ENCODE data around the gene REN.
A peak's percentile ranks its signal among the peaks of the same experiment; 100 is the strongest.

REN gene

DNA sequence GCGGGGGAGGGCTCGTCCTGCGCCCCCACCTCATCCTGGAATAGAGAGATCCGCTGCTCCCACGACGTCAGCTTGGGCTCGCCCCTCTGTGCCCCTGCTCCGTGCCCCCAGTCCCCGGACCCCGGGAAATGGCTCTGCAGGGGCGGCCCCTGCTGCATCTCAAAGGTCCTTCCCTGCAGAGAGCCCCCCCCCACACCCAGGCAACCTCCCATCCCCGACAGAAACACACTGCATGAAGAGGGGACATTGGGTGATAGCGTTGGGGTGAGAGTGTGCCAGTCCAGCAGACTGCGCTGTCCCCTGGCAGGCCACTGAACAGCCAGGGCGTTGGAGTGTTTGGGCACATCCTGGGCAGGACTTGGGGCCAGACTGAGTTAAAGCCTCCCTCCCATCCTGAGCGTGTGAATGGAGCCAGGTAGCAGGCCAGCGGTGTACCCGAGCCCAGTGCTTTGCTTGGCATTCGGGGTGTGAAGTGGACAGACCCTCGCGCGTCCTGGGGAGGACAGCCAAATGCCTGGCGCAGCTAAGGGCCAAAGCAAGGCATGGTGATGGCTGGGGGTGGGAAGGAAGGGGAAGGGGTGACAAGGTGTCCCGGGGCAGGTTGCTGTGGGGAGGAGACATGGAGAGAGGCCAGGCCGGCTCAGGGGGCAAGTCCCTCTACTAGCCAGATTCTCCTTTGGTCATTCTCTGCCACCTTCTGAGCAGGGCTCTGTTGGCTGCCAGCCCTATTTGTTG is 13.7 kb downstream of the REN start:
- no peak for DNase-seq

DNA sequence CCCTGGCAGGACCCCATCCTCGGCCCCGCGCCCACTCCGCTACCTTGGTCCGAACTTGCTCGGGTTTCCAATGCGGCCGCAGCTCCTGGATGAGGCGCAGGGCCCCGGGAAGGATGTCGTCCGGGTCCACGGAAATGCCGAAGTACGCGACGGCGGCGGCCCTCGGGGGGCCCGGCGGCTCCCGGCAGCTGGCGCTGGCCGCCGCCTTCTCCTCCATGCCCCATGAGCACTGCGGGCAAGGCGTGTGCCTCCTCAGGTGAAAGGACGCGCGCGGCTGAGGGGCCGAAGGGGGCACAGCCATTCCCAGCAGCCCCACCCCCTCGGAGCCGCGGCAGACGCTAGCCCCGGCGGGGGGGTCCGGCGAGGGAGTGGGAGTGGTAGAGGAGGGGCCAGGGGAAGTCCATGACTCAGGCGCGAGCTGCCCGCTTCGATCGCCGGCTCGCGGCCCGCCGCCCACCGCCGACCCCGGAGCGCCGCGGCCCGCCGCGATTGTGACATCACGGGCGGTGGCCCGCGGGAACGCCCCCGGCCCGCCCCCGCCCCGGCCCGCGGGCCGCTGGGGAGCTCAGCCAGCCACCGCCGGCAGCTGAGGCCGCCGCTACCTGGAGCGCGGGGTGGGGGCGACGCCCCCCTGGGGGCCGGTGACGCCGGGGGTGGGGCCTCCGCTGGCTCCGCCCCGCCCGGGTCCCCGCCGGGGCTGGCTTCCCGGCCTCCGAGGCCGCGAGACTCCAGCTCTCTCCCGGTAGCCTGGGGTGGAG is 14.4 kb downstream of the REN start, which contains the start of gene ETNK2:
Gene ETNK2, minus strand, starts transcription at position 493 of the 758 bp plus-strand sequence. Its CDS starts 192 bp downstream, at position 301.
- DNase-seq: peak; percentile 56

DNA sequence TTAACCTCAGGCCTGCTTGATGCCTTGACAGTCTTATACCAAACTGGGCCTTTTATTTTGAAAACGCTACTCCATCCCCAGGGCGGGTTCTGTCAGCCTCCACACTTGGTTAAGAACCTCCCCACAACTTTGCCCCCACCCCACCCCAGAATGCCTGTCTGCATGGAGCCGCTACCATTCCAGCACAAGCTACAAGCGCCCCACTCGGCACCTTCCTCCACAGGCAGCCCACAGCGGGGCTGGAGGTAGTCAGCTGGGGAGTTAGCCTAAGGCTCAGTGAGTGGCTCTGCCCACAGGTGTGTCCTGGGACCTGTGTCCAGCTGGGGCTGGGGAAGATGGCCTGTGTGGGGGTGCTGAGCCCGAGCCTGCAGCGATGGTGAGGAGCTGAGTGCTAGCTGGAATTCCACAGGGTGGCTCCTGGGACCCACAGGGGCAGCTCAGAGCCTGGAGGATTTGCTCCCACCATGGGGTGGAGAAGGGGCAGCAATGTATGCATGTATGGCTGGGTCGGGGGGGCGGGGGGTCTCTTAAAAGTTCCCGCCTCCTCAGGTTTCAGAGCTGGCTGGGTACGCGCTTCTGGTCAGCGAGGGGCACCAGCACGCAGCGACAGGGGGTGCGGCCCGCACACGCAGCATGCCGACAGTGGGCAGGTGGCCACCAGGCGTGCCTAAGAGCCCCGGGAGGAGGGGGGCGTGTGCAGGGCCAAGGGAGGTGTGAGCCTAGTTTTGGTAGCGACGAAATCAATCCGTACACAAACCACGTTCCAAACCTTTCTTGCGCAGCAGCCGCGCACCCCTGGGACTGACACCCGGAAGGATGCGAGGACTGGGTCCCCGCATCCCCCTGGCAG is 15.2 kb downstream of the REN start:
- DNase-seq: peak; percentile 17

DNA sequence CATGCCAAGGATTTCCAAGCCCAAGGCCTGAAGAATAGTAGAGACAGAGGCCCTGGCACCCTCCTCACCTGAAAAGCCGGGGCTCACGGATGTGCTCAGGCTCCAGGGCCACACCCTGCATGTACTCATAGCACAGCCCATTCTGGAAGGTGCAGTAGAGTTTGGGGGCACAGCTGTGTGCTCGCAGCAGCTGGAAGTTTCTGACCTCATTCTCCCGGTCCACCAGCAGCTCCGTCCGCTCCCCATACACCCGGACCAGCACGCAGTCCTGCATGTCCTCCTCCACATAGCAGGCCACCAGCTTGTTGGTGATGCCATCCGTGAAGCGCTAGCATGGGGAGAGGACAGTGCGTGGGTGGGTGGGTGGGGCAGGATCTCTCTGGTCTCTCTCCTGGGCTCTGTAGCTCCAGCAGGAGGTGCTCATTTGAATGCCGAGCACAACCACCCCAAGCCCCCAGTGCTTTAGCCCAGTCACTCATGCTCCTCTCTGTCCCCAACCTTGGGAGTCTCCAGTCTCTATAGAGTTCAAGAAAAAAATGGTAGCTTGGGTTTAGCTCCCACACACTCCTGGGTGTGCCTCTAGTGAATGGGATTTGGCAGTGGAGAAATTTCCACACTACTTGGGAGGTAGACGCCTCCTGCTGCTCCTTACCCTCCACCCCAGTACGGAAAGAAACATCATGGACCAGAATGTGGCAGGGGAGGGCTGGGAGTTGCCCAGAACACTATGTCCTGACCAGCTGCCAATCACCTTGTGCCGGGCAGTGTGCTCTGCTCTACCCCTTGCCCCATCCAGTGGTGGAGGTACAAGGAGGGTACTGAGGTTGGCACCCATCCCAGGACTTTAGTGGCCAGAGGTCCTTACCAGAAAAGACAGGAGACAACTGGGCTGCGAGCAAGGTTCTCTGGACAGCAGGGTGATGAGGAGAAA is 16.2 kb downstream of the REN start:
- DNase-seq: no peak

DNA sequence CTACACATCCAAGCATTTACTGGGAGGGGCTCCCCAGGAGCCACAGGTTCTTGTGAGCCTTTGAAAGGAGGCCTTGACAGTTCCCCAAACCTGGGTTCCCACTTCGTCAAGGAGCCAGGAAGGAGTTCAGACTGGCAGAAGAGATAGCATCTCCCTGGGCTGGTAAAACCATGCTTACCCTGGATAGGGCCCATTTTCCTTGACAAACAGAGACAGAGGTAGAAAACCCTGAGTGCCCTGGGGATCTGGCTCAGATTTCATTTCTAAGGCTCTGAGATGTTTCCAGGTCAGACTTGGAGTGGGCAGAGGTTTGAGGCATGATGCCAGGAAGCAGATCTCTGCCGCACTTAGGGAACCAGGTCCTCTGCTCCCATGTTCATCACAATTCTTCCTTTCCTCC is 17.0 kb downstream of the REN start:
- no peak for DNase-seq

DNA sequence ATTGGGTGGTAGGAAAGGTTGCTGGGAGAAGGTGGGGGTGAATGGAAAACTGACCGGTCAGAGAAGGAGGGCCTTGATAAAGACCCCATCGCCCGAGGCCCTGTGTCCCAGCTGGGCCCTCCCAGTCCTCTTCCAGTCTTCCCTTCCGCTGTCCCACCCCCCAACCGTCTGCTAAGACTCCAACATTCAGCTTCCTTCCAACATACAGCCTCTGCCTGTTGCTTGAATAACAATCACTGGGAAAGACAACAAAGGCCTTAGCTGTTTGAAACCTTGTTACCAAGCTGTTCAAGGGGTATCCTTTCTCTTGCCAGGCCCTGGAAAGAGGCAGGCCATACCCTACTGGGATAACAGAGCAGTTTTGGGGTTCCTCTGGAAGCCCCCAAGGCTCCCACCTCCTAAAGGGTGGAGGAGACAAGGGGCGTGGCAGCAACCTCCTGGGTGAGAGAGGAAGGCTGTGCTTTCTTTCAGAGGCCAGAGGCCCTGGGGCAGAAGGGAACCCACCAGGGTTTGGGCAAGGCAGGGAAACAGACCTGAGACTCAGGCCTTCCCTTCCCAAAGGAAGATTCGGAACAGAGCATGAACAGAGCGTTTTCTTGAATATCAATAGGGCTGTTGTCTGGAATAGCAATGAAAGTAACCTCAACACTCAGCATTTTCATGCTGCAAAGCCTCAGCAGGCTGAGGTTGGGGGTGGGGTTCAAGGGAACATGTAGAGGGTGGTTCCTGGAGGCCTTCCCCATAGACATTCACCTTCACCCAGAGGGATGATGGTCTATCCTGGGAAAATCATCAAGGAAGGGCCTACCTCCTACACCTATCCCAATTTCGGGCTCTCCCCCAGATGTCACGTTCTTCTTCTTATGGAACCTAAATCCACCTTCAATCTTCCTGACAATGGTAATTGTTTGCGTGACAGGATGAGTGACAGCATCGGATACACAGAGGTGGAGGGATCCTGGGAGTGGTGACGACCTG is 18.4 kb downstream of the REN start:
- no peak for DNase-seq

DNA sequence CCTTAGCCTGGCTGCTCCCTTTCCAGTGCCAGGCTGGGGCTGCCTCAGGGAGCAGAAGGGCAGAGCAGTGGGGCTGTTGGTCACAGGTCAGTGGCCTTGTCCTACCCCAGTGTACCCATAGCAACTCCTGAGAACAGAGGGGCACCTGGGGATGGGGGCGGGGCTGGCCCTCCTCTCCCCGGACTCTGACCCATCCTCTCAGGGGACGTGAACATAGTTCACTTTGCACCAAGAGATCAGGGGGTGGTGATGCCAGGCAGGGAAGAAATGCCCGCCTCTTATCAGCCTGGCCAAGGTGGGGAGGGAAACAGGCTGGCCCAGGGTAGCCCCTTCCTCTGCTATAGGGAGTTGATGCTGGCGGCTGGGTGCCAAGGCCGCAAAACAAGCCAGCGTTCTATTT is 19.2 kb downstream of the REN start:
- DNase-seq: no peak

DNA sequence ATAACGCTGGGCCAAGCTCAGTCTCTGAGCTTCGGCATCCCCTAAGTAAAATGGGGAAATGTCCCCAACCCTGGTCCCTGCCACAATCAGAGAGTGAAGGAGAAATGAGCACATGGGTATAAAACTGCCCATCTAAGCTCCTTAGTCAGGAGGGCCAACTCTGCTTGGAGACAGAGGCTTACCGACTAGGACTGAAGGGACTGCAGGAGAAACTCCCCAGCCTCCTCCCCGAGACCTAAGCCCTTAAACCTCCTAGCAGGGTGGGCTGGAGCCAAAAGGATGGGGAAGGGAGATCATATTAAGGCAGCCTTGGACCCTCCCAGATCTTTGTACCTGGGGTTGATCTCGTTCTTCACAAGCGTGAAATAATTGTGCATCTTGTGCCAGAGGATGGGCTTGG is 19.8 kb downstream of the REN start:
- DNase-seq: no peak

DNA sequence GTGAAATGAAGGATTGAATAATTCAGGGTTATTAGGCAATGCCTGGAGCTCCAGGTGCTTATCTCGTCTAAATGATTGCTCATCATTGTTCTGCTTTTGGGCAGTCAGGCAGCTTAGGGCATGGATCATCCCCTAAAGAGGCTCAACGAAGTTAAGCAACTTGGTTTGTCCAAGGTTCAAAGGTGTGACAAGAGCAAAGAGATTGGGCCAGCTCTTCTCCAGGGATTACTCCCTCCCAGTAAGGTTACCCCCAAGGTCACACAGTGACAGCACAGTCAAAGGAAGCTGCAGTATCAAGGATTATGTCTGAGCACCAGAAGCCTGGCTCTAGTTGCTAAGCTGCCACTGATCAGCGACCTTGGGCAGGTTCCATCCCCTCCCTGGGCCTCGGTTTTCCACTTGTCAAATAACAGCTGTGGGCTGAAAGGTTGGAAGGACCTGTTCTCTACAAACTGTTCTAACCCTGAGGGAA is 21.1 kb downstream of the REN start:
- no peak for DNase-seq

DNA sequence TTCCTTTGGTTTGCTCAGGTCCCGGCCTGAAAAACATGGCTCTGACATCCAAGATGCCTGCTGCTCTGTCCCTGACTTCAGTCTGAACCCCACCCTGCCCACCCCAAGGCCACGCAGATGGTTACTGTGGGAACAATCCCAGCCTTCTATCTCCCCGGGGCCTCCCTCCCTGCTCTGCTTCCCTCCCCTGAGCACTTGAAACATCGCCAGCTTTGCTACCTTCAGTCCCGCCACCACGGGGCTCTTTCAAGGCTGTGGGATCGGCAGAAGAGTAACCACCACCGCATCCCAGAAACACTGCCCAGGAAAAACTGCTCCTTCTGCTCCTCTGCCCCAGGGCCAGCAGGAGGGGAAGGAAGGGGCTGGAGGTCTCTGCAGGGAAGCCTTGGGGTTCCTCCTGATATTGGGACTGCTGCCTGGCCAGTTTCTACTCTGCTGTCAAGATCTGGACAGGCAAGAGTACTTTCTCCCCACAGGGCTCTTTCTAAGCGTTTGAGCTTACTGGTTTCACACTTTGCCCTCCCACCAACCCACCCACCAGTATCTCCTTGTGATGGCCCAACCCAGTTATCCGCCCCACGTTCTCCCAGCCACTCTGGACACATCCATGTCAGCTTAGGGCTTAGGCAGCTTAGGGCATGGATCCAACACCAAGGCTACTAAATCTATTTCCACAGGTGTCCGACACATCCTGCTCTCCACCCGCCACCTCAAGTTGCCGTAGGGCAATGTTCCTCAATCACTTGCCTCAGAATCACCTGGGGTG is 22.7 kb downstream of the REN start:
- DNase-seq: no peak

DNA sequence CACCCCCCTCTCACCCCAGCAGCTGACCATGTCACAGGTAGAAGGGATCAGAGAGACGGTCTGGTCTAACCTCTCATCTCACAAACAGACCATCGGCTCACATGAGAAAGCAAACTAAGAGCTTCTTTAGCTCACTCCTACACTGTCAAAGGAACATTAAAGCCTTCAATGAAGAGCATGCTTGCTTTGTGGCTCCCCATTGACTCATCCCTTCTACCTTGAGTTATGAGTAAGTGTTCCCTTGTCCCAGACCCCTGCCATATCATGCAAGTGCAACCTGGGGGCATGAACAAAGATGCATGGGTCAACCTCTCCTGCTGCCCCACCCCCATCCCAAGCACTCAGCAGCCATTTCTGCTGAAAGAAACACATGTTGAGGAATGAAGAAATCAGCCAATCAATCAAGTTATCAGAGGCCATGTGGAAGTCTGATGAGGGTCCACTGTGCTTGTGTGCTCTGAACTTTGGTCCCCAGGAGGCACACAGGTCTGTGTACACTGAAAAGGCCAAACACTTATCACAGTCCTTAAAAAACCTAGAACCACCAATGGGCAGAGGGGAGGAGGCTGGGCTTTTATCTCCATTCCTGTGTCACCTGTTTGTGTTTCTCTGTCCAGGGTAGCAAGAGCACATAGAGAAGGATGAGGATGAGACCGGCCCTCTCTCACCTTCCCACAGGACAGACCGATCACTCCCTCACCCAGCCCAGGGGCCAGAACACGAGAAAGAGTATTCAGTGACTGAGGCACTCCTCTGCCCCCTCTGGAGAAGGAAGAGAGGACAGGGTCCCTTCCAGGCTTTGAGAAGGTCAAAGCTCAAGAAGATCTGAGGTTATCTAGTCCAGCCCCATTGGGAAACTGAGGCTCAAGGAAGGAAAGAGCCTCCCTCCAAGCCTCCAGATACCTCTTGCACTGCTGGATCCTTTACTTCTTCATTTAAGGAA is 23.8 kb downstream of the REN start:
- no peak for DNase-seq

DNA sequence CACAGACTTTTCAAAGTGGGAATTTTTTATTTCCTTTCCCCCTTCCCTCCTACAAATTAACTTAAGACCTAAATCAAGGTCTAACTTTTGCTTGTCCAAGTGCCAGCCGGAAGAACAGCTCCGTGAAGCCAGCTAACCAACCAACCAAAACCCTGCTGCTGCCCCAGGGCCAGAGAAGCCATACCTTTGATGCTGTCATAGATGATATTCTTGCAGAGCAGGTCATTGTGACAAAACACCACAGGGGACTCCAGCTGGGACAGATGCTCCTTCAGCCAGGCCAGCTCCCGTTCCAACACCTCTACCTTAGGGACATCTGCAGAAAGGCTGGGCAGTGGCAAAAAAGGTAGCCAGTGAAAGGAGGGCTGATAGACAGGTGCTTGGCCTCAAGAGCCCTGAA is 25.0 kb downstream of the REN start:
- no peak for DNase-seq

DNA sequence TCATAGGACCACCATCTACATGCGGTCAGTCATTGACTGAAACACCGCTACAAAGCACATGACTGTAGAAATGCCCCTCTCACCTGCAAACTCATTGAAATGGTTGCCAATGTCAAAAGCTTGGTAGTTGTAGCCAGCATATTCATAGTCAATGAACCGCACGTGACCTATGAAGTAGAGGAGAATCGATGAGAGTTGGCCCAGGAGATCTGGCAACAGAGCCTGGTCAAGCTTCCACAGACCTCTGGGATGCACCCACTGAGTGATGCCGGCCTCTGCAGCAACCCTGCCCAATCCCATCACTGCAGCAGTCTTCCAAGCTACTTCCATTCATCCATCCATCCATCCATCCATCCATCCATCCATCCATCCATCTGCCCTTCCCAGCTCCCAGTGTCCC is 26.2 kb downstream of the REN start:
- no peak for DNase-seq

DNA sequence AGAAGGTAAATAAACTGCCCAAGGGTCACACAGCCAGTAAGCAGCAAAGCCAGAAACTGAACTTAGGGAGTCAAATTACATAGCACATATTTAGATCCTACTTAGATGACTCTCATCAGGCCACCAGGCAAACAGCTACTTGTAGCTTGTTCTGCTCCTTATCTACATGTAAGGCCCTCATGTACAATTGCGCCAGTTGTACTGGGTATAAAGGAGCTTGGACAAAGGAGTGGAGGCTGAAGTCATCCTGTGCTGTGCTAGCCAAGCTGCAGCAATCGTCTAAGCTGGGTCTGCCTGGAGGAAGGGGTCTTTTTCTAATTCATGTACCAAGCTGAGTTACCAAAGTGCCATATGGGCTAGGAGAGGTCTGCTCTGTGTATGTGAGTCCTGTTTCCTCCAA is 27.0 kb downstream of the REN start:
- DNase-seq: no peak

DNA sequence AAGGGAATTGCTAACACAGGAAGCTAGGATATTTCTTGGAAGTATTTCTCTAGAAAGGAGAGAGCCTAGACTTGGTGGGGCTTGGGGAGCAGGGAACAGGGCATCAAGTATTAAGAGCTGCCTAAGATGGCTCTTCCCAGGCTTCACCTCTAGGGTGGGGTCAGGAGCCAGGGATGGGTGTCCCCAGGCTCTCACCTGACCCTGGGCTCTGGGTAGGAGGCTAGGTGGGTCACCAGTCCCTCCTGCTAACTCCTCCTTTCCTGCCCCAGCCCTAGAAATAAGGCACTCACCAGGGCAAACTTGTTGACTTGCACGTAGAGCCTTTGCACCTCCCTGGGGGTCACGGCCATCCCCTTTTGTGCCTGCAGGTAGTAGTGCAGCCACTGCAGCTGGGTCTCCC is 29.3 kb downstream of the REN start:
- DNase-seq: no peak

DNA sequence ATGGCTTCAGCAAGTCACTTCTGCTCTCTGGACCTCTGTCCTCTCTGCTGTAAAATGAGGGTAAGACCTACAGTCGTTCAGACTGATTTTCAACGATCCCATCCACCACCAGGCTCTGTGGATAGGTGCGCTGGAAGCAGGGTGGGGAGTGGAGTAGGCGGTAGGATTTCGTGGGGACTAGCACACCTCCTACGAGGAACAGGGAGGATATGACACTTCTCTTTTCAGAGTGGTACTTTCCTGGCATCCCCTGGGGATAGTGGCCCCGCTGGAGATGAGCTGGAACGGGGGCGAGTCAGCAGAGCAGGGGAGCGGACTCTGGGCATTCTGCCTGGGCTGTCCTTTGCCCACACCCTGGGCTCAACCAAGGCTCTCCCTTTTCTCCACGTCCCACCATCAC is 32.0 kb downstream of the REN start:
- no peak for DNase-seq

DNA sequence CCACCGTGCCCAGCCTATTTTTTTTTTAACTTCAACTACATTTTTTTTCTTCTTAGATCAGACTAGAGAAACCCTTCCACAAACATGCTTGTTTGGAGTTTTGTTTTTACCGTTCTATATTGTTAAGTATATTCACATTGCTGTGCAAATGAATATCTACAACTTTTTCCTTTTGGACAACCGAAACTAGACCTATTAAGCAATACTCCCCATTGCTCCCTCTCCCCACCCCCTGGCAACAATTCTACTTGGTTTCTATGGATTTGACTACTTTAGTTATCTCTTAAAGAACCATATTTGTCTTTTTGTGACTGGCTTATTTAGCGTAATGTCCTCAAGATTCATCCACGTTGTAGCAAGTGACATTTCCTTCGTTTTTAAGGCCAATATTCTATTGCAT is 33.4 kb downstream of the REN start:
- DNase-seq: no peak

DNA sequence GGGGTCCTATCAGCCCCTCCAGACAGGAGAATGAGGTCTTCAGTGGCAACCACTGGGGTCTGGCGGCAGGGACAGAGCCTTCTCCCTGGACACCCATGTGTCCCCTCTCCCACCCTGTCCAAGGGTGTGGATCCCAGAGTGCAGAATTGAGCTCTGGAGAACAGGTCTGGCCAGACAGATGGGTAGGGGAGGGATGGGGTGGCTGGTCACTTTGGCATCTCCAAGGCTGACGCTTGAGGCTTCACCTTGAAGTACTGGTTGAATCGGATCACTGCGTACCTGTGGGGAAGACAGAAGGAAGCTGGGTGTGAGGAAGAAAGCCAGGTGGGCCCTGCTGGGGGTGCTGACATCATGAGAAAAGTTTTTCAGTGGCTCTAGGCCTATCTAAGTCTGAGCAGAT is 34.2 kb downstream of the REN start:
- DNase-seq: no peak
